Measurements from ENCODE around the gene VWCE. TPM values are rescaled to one million over a fixed set of nuclear protein-coding genes. Genes with fewer than 3 reads are reported as not detected.

Gene VWCE
- total and polyA plus RNA-seq, 9 of the 15 experiments (the other 6 are each of a cell fraction or from before 2014, with no cell fraction given) = 0.06 to 1.6 (median 0.63) TPM; not detected in 1

DNA sequence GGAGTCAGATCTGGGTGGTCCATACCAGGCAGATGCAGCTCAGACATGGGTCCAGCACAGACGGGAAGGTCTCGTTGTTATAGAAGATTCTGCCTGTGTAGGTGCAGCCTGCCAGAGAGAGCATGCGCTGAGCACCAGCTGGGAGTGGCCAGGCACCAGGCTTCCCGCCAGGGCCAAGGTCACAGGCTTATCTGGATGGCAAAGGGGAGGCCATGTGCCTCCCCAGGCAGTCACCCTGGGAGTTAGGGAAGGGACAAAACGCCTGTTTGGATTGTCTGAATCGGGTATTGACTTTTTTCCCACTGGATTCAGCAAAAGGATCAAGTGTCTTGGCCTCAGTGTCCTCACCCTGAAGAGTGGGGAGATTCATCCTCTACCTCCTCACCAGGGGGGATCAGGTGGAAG is 27.7 kb downstream of the VWCE start (continued):
- TF ChIP-seq, protein P1, sequence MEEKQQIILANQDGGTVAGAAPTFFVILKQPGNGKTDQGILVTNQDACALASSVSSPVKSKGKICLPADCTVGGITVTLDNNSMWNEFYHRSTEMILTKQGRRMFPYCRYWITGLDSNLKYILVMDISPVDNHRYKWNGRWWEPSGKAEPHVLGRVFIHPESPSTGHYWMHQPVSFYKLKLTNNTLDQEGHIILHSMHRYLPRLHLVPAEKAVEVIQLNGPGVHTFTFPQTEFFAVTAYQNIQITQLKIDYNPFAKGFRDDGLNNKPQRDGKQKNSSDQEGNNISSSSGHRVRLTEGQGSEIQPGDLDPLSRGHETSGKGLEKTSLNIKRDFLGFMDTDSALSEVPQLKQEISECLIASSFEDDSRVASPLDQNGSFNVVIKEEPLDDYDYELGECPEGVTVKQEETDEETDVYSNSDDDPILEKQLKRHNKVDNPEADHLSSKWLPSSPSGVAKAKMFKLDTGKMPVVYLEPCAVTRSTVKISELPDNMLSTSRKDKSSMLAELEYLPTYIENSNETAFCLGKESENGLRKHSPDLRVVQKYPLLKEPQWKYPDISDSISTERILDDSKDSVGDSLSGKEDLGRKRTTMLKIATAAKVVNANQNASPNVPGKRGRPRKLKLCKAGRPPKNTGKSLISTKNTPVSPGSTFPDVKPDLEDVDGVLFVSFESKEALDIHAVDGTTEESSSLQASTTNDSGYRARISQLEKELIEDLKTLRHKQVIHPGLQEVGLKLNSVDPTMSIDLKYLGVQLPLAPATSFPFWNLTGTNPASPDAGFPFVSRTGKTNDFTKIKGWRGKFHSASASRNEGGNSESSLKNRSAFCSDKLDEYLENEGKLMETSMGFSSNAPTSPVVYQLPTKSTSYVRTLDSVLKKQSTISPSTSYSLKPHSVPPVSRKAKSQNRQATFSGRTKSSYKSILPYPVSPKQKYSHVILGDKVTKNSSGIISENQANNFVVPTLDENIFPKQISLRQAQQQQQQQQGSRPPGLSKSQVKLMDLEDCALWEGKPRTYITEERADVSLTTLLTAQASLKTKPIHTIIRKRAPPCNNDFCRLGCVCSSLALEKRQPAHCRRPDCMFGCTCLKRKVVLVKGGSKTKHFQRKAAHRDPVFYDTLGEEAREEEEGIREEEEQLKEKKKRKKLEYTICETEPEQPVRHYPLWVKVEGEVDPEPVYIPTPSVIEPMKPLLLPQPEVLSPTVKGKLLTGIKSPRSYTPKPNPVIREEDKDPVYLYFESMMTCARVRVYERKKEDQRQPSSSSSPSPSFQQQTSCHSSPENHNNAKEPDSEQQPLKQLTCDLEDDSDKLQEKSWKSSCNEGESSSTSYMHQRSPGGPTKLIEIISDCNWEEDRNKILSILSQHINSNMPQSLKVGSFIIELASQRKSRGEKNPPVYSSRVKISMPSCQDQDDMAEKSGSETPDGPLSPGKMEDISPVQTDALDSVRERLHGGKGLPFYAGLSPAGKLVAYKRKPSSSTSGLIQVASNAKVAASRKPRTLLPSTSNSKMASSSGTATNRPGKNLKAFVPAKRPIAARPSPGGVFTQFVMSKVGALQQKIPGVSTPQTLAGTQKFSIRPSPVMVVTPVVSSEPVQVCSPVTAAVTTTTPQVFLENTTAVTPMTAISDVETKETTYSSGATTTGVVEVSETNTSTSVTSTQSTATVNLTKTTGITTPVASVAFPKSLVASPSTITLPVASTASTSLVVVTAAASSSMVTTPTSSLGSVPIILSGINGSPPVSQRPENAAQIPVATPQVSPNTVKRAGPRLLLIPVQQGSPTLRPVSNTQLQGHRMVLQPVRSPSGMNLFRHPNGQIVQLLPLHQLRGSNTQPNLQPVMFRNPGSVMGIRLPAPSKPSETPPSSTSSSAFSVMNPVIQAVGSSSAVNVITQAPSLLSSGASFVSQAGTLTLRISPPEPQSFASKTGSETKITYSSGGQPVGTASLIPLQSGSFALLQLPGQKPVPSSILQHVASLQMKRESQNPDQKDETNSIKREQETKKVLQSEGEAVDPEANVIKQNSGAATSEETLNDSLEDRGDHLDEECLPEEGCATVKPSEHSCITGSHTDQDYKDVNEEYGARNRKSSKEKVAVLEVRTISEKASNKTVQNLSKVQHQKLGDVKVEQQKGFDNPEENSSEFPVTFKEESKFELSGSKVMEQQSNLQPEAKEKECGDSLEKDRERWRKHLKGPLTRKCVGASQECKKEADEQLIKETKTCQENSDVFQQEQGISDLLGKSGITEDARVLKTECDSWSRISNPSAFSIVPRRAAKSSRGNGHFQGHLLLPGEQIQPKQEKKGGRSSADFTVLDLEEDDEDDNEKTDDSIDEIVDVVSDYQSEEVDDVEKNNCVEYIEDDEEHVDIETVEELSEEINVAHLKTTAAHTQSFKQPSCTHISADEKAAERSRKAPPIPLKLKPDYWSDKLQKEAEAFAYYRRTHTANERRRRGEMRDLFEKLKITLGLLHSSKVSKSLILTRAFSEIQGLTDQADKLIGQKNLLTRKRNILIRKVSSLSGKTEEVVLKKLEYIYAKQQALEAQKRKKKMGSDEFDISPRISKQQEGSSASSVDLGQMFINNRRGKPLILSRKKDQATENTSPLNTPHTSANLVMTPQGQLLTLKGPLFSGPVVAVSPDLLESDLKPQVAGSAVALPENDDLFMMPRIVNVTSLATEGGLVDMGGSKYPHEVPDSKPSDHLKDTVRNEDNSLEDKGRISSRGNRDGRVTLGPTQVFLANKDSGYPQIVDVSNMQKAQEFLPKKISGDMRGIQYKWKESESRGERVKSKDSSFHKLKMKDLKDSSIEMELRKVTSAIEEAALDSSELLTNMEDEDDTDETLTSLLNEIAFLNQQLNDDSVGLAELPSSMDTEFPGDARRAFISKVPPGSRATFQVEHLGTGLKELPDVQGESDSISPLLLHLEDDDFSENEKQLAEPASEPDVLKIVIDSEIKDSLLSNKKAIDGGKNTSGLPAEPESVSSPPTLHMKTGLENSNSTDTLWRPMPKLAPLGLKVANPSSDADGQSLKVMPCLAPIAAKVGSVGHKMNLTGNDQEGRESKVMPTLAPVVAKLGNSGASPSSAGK (IDR thresholded peaks at IDR 0.05) = peak; percentile 77
